GM18511 (cell line): Measurements from ENCODE around the gene GKN2.

Experiments used
- ATAC-seq: cut with Tn5 transposase; IDR thresholded peaks from one replicate; pipeline ENCODE4 v1.9.1; 2021; ENCODE audit warnings: mild to moderate bottlenecking, moderate library complexity; ENCODE audit not compliant: unreplicated experiment

Gene GKN2

DNA sequence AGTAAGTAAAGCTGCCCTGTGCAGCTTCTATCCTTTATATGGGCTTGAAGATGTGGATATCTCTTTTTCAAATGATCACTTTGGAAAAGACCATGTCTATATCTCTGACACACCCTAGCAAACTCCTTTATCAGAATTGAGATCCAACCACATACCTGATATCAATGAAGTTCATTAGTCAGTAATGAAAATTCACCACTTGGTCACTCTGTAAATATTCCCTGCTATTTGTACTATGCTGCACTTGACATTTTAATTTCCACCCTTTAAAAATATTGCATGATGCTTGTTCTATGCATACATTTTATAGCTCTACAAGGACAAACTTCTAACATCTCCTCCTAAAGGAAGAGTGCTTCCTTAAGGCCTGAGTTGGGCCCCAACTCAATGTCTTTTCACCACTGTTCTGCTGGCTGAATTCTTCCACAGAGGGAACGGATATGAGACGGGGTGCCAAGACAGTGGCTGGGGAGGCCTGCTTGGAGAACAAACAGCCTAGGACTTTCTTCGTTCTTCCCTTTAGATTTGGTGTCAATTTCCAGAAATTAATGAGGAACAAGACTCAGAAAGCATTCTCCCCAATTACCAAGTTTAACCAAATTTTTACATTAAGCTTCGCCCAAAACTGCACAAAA is at the start of gene GKN2:
Gene GKN2 (minus strand): TSS at position 7 of the 635 bp plus-strand sequence. CDS start 32 bp downstream, outside the sequence.
- no peak for ATAC-seq

DNA sequence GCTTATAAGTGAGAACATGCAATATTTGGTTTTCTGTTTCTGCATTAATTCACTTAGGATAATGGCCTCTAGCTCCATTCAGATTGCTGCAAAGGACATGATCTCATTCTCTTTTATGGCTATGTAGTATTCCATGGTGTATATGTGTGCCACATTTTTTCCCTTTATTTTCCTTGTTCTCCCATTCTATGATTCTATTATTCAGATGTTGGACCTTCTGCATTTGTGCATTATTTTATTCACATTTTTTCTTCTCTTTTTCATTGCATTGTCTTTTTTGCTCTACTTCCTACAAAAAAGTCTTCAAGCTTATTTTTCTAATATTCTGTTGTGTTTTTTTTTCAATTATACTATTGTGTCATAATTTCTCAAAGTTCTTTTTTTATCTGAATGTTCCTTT is 49.2 kb upstream of the GKN2 start:
- ATAC-seq: no peak

GRCh38 chr2:68997401-68997800 is 44.7 kb upstream of the GKN2 start:
- ATAC-seq: no peak

DNA sequence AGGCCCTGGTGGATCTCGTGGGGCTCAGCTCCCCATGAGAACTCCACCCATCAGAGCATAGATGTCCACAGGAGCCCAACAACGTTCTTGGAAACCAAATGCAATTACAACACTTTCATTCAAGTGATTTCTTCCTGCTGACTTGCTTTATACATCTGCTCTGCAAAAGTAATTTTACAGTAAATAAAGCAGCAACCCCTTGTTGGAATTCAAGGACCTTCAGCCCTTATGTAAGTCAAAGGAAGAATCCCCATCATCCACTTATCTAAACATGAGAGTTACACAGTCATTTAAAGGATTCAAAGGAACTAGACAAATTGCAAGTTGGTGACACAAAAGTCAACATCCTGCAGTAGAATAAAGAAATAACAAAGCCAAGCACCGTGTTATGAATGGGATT is 43.2 kb upstream of the GKN2 start:
- no peak for ATAC-seq

DNA sequence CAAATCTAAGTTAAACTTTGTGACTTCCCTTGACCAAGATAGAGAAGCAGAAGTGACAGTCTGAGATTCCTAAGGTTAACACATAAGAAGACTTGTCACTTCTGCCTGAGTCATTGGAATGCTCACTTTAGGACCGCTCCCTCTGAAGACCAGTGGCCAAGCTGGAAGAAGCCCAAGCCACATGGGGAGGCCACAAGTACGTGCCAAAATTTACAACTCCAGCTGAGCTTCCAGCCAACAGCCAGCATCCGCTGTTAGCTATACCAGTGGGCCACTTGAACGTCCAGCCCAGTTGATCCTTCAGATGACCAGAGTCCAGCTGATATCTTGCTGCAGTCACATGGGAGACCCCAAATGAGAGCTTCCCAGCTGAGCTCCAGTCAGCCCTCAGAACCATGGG is 42.2 kb upstream of the GKN2 start:
- ATAC-seq: no peak

GRCh38 chr2:68993660-68994059 is 41.0 kb upstream of the GKN2 start:
- ATAC-seq: no peak

GRCh38 chr2:68992933-68993332 is 40.2 kb upstream of the GKN2 start:
- ATAC-seq: no peak

DNA sequence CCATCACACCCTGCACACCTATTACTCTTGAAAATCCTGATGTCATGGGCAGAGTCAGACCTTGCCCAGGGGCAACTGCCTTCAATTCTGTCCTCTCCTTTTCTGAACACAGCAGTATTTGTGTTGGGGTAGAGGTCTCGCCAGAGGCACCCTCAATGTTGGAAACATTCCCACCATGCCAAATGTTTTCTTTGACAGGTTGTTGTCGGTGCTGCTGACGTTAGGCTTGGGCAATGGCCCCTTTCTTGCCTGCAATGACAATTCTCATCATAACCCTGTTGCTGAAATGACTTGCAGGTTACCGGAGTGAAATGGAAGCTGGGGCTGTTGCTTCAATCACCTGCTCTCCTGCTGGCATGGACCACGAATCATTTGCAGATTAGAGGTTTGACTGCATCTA is 39.6 kb upstream of the GKN2 start:
- ATAC-seq: no peak

GRCh38 chr2:68989035-68989434 is 36.3 kb upstream of the GKN2 start:
- ATAC-seq: no peak

GRCh38 chr2:68987021-68987503 is 34.4 kb upstream of the GKN2 start:
- no peak for ATAC-seq

- ATAC-seq: no peak
Observed at GRCh38 chr2:68980956-68981355, 28.3 kb upstream of the GKN2 start.

- no peak for ATAC-seq
Observed at GRCh38 chr2:68978098-68978497, 25.4 kb upstream of the GKN2 start.

GRCh38 chr2:68977453-68977852 is 24.8 kb upstream of the GKN2 start:
- ATAC-seq: no peak

DNA sequence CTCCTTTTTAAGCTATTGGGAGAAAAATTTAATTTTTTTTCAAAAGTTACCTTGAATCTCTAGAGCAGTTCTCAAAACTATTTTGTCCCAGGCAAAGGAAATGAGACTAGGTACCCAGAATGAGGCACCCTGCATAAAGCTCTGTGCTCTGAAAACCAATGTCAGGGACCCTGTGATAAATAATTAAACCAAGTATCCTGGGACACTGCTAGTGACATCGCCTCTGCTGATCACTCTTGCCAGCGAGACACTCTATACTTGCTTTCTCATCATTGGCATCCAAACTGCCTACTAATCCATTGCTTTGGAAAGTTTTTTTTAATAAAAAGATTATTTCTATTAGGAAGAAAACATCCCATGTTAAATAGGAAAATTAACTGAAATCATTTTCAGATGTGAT is 23.2 kb upstream of the GKN2 start:
- ATAC-seq: no peak

DNA sequence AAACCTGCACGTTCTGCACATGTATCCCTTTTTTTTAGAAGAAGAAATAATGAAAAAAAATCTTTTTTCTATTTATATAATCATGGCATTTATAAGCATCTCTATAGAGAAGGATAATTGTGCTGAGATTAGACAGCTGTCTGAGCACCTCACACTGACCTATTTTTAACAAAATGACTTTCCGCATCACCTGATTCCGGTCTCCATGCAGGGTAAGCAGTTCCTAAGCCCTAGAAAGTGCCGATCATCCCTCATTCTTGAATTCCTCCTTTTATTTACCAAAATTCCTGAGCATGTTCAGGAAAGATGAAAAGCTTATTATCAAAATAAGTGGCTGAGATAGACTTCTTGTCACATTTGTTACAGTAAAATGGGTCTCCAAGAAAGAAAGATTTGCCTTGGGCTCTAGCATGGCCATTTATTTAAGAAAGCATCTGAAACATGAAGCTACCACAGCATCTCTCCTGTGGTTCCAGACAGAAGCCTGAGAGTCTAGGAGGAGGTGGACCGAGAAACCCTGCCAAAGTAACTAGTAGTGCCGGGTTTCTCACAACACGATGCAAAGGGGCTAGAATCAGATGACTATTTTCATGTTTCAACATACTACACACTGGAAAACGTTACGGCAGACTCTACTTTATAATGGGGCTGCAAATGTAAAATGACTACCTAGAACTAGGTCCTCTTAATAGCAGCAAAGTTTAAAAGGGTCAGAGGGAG is 22.4 kb upstream of the GKN2 start:
- no peak for ATAC-seq

DNA sequence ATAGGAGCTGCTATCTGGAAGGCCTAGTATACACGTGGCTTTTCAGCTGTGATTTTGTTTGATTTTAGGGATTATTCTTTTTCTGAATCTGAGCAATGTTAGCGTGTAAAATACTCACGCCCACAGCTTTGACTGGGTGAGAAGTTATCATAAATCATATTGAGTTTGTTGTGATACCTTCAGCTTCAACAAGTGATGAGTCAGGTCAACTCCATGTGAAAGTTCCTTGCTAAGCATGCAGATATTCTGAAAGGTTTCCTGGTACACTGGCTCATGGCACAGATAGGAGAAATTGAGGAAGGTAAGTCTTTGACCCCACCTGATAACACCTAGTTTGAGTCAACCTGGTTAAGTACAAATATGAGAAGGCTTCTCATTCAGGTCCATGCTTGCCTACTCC is 21.6 kb upstream of the GKN2 start, which contains the start of gene GKN1:
Gene GKN1 (plus strand): TSS at position 386 of the 400 bp plus-strand sequence. CDS start 42 bp downstream, outside the sequence.
- no peak for ATAC-seq

- no peak for ATAC-seq
Observed at GRCh38 chr2:68971591-68972231, 19.0 kb upstream of the GKN2 start.

DNA sequence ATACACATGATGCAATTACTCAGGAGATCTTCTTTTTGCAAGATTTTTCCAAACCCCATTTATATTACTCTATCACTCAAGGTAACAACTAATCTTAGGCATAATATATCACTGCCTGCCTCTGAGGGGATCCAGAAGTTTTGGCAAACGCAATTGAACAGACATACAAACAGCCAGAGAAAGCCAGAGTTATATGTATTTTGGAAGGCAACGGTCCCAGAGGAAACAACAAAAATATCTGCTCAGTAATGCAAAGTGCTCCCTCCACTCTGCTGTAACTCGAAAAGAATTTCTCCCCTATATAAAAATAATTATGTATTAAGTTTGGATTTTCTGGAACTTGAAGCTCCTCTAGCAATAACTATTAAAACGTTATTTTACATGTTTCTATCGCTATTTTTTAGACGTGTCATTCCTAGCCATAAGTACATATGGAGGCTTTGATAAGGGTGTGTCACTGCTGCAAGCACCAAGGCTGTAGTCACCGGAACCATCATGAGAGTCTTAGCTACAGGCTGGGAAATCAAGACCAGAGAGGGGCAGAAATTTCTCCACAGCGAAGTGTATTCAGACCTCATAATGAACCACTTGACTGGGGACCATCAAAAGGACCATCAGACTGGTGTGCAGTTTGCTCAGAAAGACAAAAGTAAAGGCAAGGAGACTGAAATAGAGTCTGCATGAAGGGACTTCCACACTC is 18.0 kb upstream of the GKN2 start:
- ATAC-seq: no peak

GRCh38 chr2:68969736-68970490 is 17.2 kb upstream of the GKN2 start:
- no peak for ATAC-seq

DNA sequence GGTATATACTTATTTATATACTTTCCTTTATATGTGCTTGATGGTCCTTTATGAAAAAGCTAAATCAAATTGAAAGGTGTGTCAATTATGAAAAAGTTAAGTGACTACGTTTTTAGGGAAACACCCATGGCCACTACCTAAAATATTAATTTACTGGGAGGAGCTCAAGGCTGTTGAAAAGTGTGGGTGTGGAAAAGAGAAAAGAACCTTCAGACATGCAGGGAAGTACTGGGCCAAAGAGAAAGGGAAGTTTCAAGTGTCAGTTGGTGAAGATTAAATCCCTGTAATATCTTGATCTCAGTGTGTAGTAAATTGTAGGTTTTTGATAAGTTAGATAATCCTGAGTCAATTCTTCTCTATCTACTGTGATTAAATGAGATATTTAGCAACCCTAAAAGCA is 15.5 kb upstream of the GKN2 start:
- no peak for ATAC-seq

DNA sequence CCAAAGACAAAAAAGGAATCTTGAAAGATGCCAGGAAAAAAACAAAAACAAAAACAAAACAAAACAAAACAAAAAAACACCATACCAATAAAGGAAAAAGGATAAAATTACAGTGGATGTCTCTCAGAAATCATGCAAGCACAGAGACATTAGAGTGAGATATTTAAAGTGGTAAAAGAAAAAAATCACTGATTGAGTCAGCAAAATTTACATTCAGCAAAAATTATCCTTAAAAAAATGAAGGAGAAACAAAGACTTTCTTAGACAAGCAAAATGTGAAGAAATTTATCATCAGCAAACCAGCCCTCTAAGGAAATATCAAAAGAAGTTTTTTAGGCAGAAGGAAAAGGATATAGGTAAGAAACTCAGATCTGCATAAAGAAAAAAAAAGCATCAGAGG is 11.6 kb upstream of the GKN2 start:
- no peak for ATAC-seq
